GM12878 (cell line): ENCODE results near the gene LMX1A. TPM values are rescaled to one million over a fixed set of nuclear protein-coding genes. Genes with fewer than 3 reads are reported as not detected.

Experiments used
- ATAC-seq: fragments of 200-7000 bp; cut with Tn5 transposase; 3 replicates; pipeline ENCODE4 v1.9.1; 2020; ENCODE audit warnings: mild to moderate bottlenecking, moderate library complexity
- BruUV-seq: library from RNA; stranded (reverse); fragments of 400-500 nt; replicated peaks from 2 replicates; lab custom pipeline; 2021; lab: Mats Ljungman, UMichigan
- CTCF ChIA-PET: fragments of 300-600 bp; sonication (Branson Sonifier 250); formaldehyde crosslinking; extraction: SDS; loops from one replicate; lab custom pipeline; 2021; ENCODE audit warnings: inconsistent platforms; lab: Yijun Ruan, JAX
- POLR2A ChIA-PET: fragments of 350-600 bp; formaldehyde crosslinking; extraction: SDS; loops from one replicate; lab custom pipeline; 2021; ENCODE audit warnings: inconsistent platforms; lab: Charles Lee
- RAD21 ChIA-PET: fragments of 300-600 bp; sonication (Branson Sonifier 250); formaldehyde crosslinking; loops from one replicate; lab custom pipeline; 2023; ENCODE audit warnings: antibody characterized with exemption; ENCODE audit not compliant: unreplicated experiment; lab: Charles Lee
- SMC1A ChIA-PET: fragments of 300-600 bp; sonication (Branson Sonifier 250); formaldehyde crosslinking; loops from one replicate; lab custom pipeline; 2023; ENCODE audit not compliant: unreplicated experiment, uncharacterized antibody; lab: Charles Lee
- DNase-seq: peaks from one replicate; pipeline ENCODE4 v3.0.0-alpha.2; 2011; ENCODE audit warnings: low read depth, low spot score
- FAIRE-seq: peaks from 3 replicates; lab custom pipeline; 2011; peaks lifted over from hg19 to GRCh38; lab: Jason Lieb, UNC
- H2AFZ ChIP-seq: 2 replicates; pipeline ENCODE4 v1.6.0; 2011; ENCODE audit warnings: low read depth, low read length, control low read depth; ENCODE audit not compliant: control insufficient read depth
- H3K27ac ChIP-seq: 2 replicates; pipeline ENCODE4 v1.5.1; 2011; ENCODE audit warnings: control low read depth; ENCODE audit not compliant: control insufficient read depth, insufficient read depth
- H3K27me3 ChIP-seq, 2 experiments: replicated peaks in 1 of 2; 2 replicates each; pipeline versions ENCODE4 v1.6.0 to v1.6.1; 2011; ENCODE audit warnings: low read length in 1 of 2; ENCODE audit not compliant: control insufficient read depth in 2 of 2, insufficient read depth in 2 of 2
- H3K36me3 ChIP-seq, 2 experiments: 2 replicates each; pipeline ENCODE4 v1.5.1; 2011; ENCODE audit warnings: low read length in 1 of 2; ENCODE audit not compliant: control insufficient read depth in 2 of 2, insufficient read depth in 2 of 2
- H3K4me1 ChIP-seq: 2 replicates; pipeline ENCODE4 v1.6.1; 2011; ENCODE audit warnings: mild to moderate bottlenecking, low read length, moderate library complexity, mixed read lengths; ENCODE audit not compliant: control insufficient read depth, insufficient read depth
- H3K4me2 ChIP-seq: 2 replicates; pipeline ENCODE4 v1.6.0; 2011; ENCODE audit warnings: control low read depth; ENCODE audit not compliant: control insufficient read depth, insufficient read depth
- H3K4me3 ChIP-seq: fragments of 200-600 bp; sonication (generic); 2 replicates; pipeline ENCODE4 v1.5.1; 2016
- H3K79me2 ChIP-seq: 2 replicates; pipeline ENCODE4 v1.6.0; 2011; ENCODE audit warnings: low read length; ENCODE audit not compliant: control insufficient read depth, insufficient read depth
- H3K9ac ChIP-seq: 2 replicates; pipeline ENCODE4 v1.8.0; 2011; ENCODE audit warnings: low read length, control low read depth, mixed read lengths; ENCODE audit not compliant: control insufficient read depth, insufficient read depth
- H3K9me3 ChIP-seq: replicated peaks from 3 replicates; pipeline ENCODE4 v1.5.1; 2011; ENCODE audit warnings: mild to moderate bottlenecking, low read length; ENCODE audit not compliant: control insufficient read depth, insufficient read depth
- H4K20me1 ChIP-seq: 2 replicates; pipeline ENCODE4 v1.6.0; 2011; ENCODE audit not compliant: control insufficient read depth, insufficient read depth
- BRCA1 ChIP-seq: IDR thresholded peaks from 2 replicates; pipeline ENCODE4 v1.6.1; 2011; ENCODE audit warnings: low read depth, low read length, improper control_type of control experiment
- CUX1 ChIP-seq: IDR thresholded peaks from 2 replicates; pipeline ENCODE4 v1.6.1; 2012; ENCODE audit warnings: improper control_type of control experiment, low read depth, low read length; ENCODE audit not compliant: insufficient replicate concordance
- MTA2 ChIP-seq: fragments of 450-650 bp; IDR thresholded peaks from 2 replicates; pipeline ENCODE4 v1.6.1; 2016; ENCODE audit warnings: low read depth, mild to moderate bottlenecking, moderate library complexity
- PML ChIP-seq: IDR thresholded peaks from 2 replicates; pipeline ENCODE4 v1.6.1; 2012; ENCODE audit warnings: low read length, inconsistent platforms
- RBBP5 ChIP-seq: fragments of 200-600 bp; sonication (generic); conservative IDR thresholded peaks from 2 replicates; pipeline ENCODE4 v1.6.1; 2016
- SKIL ChIP-seq: fragments of 450-650 bp; IDR thresholded peaks from 2 replicates; pipeline ENCODE4 v1.6.1; 2017; ENCODE audit warnings: mild to moderate bottlenecking, low read depth, inconsistent platforms; ENCODE audit not compliant: poor library complexity, severe bottlenecking
- USF2 ChIP-seq: IDR thresholded peaks from 2 replicates; pipeline ENCODE4 v1.6.1; 2011; ENCODE audit warnings: low read depth, low read length, improper control_type of control experiment, borderline replicate concordance
- WRNIP1 ChIP-seq: IDR thresholded peaks from 2 replicates; pipeline ENCODE4 v1.6.1; 2011; ENCODE audit warnings: low read depth, low read length, improper control_type of control experiment, borderline replicate concordance
- ZNF687 ChIP-seq: fragments of 450-650 bp; IDR thresholded peaks from 2 replicates; pipeline ENCODE4 v1.6.1; 2017; ENCODE audit warnings: mild to moderate bottlenecking, moderate library complexity
- ZSCAN29 ChIP-seq: fragments of 450-650 bp; IDR thresholded peaks from 2 replicates; pipeline ENCODE4 v1.6.1; 2017; ENCODE audit warnings: mild to moderate bottlenecking, moderate library complexity
- ZZZ3 ChIP-seq: IDR thresholded peaks from 2 replicates; pipeline ENCODE4 v1.6.1; 2011; ENCODE audit warnings: low read depth; ENCODE audit not compliant: control insufficient read depth, insufficient read length
- WGBS: methylation state at CpG from one replicate; pipeline ENCODE4 v1.1.6; 2016; ENCODE audit warnings: low lambda C conversion rate; ENCODE audit not compliant: insufficient replicate concordance, insufficient coverage; ENCODE audit errors: missing lambda C conversion rate; 5-methylcytosine and 5-hydroxymethylcytosine counted together
- in situ Hi-C: fragments of 300-500 bp; cut with MboI; formaldehyde crosslinking; loops from 9 replicates; pipeline ENCODE4 v1.14.3; 2018; ENCODE audit warnings: mixed read lengths
- intact Hi-C: fragments of 100-400 bp; cut with micrococcal nuclease; formaldehyde crosslinking; loops from one replicate; pipeline ENCODE4 v1.14.2; 2022; ENCODE audit not compliant: unreplicated experiment
- polyA plus RNA-seq, 11 experiments: library from polyadenylated mRNA; depleted of rRNA in 4 of 11; unstranded in 6 of 11; stranded (reverse) in 5 of 11; fragments of >200 nt; fragmentation: Nextera tagmentation in 4 of 11; fragmentation: Illumina TruSeq in 1 of 11; extraction: Ambion mirVana in 4 of 11; extraction: Trizol in 1 of 11; gene quantifications; 1 replicate in 1 of 11; 2 replicates in 10 of 11; pipeline versions ENCODE4 v1.2.1 to v1.2.3, GENCODE V29; 2011 to 2016; ENCODE audit warnings: inconsistent platforms in 2 of 11, missing spikeins in 2 of 11, low read depth in 1 of 11
- total RNA-seq, 4 experiments: library from RNA; depleted of rRNA in 3 of 4; stranded (reverse); fragments of >200 nt in 3 of 4; fragmentation: Illumina TruSeq in 1 of 4; extraction: Trizol in 1 of 4; gene quantifications; 2 replicates each; pipeline versions ENCODE4 v1.2.1 to v1.2.3, GENCODE V29; 2013 to 2021

LMX1A gene
- total and polyA plus RNA-seq, 10 of the 15 experiments (the other 5 are each of a cell fraction or from before 2014, with no cell fraction given), result not detected

GRCh38 chr1:165161130-165161529 lies 195.4 kb downstream of the LMX1A start:
- DNase-seq, result no peak
- ChIA-PET RAD21 (no interaction called here), SMC1A (no interaction called here), CTCF (no interaction called here), POLR2A (no interaction called here)
- H3K9ac ChIP-seq, result no peak overlapping the region
- FAIRE-seq, result no peak
- no peak overlapping the region for H3K4me2 ChIP-seq
- no peak for ATAC-seq
- WGBS, result 11% methylated on average over 4 of the region's 4 CpGs
- no peaks in the 10 kb centered on the region for H3K9me3 ChIP-seq
- H3K4me1 ChIP-seq, result no peaks in the 10 kb centered on the region
- no peaks in the 10 kb centered on the region for H3K36me3 ChIP-seq
- no TSS peak for BruUV-seq
- no peak overlapping the region for H2AFZ ChIP-seq
- H3K79me2 ChIP-seq, result no peaks in the 10 kb centered on the region
- no peak overlapping the region for H3K4me3 ChIP-seq
- H3K27me3 ChIP-seq, result no peaks in the 10 kb centered on the region; a peak in 2 of 4 replicates
- H3K27ac ChIP-seq, result no peak overlapping the region
- in situ Hi-C loops, result no loop called here
- no peaks in the 10 kb centered on the region for H4K20me1 ChIP-seq
- intact Hi-C loops, result no loop called here
- no peak for TF ChIP-seq ZNF687
- no peak for TF ChIP-seq PML
- TF ChIP-seq SKIL, result no peak
- no peak for TF ChIP-seq WRNIP1
- no peak for TF ChIP-seq BRCA1
- TF ChIP-seq ZZZ3, result no peak
- no peak for TF ChIP-seq USF2
- no peak for TF ChIP-seq ZSCAN29
- no peak for TF ChIP-seq RBBP5
- TF ChIP-seq CUX1, result no peak
- no peak for TF ChIP-seq MTA2
